22Rv1 (cell line): ENCODE measurements around the gene CABP1.

ENCODE experiments used
- ZFX ChIP-seq: fragments of 450-650 bp; IDR thresholded peaks from 2 replicates; pipeline ENCODE4 v1.6.1; 2017; ENCODE audit warnings: antibody characterized with exemption, borderline replicate concordance
- TF ChIP-seq, protein P1 (sequence below): fragments of 450-650 bp; IDR thresholded peaks from 2 replicates; pipeline ENCODE4 v1.5.1; 2017; ENCODE audit warnings: mild to moderate bottlenecking

DNA sequence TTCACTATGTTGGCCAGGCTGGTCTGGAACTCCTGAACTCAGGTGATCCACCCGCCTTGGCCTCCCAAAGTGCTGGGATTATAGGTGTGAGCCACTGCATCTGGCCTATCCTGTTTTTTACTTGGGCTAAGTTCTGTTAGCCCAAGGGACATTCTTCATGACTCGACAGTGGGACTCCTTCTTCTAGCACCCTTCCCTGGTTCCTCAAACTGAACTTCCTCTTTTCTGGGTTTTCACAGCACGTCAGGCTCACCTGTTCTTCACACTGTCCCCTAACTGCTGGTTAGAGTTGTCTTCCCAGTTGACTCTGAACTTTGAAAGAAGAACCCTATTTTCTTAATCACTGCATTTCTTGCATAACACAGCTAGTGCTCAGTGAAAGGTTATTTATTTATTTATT lies 22.5 kb downstream of the CABP1 start:
- TF ChIP-seq, protein P1, sequence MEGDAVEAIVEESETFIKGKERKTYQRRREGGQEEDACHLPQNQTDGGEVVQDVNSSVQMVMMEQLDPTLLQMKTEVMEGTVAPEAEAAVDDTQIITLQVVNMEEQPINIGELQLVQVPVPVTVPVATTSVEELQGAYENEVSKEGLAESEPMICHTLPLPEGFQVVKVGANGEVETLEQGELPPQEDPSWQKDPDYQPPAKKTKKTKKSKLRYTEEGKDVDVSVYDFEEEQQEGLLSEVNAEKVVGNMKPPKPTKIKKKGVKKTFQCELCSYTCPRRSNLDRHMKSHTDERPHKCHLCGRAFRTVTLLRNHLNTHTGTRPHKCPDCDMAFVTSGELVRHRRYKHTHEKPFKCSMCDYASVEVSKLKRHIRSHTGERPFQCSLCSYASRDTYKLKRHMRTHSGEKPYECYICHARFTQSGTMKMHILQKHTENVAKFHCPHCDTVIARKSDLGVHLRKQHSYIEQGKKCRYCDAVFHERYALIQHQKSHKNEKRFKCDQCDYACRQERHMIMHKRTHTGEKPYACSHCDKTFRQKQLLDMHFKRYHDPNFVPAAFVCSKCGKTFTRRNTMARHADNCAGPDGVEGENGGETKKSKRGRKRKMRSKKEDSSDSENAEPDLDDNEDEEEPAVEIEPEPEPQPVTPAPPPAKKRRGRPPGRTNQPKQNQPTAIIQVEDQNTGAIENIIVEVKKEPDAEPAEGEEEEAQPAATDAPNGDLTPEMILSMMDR = no peak
- TF ChIP-seq ZFX = no peak
